GM12801 (cell line): ENCODE data around the gene STARD3.

ENCODE experiments used
- TF ChIP-seq, protein P1 (sequence below): IDR thresholded peaks from one replicate; pipeline ENCODE4 v1.5.1; 2011; ENCODE audit warnings: control low read depth; ENCODE audit not compliant: insufficient read length; ENCODE audit errors: extremely low read depth

Gene STARD3

DNA sequence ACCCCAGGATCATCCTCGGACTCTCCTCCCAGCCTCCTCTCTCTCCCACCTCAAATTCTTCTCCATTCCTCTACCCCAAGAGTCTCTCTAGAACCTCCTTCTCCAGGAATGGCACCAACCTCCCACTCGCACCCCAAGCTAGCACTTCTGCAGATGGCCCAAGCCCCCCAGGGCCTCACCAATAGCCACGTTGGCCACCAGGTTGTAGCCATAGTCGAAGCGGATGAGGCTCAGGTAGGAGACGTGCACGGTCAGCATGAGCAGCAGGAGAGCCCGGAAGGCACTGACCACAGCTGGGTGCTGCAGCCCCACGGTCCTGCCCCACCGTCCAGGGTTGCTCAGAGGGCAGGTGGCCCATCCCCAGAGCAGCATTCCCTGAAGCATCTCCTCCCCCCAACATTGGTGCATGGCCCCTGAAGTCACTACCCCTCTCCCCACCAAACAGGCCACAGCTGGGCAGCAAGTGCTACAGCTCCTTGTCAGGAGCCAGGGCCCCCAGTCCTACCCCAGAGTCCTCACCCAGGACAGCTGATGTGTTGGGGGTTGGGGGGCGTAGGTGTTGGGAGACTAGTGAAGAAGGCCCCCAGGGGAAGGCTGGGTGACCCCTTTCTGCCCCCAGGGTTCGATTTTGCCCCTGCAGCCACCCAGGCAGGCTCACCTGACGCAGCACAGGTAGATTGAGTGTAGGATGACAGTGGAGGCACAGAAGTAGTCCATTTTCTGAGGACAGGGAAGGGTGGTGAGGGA lies 36.6 kb downstream of the STARD3 start:
- TF ChIP-seq, protein P1, sequence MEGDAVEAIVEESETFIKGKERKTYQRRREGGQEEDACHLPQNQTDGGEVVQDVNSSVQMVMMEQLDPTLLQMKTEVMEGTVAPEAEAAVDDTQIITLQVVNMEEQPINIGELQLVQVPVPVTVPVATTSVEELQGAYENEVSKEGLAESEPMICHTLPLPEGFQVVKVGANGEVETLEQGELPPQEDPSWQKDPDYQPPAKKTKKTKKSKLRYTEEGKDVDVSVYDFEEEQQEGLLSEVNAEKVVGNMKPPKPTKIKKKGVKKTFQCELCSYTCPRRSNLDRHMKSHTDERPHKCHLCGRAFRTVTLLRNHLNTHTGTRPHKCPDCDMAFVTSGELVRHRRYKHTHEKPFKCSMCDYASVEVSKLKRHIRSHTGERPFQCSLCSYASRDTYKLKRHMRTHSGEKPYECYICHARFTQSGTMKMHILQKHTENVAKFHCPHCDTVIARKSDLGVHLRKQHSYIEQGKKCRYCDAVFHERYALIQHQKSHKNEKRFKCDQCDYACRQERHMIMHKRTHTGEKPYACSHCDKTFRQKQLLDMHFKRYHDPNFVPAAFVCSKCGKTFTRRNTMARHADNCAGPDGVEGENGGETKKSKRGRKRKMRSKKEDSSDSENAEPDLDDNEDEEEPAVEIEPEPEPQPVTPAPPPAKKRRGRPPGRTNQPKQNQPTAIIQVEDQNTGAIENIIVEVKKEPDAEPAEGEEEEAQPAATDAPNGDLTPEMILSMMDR = no peak

DNA sequence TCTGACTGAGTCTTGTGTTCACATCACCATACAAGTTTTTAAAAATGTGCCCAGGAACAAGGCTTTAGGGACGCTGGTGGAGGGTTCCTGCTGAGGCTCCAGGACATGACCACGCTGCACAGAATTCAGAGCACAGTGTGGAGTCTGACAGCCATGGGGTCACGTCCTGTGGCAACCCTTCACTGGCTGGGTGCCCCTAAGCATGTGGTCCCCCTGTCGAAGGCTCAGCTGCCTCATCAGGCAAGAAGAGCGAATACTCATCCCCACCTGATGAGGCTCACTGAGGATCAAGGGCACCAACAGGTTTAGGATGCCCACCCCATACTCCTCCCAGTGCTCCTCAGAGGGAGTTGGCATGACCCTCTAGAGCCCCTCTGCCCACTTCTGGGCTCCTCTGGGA lies 37.2 kb downstream of the STARD3 start:
- TF ChIP-seq, protein P1 = no peak

DNA sequence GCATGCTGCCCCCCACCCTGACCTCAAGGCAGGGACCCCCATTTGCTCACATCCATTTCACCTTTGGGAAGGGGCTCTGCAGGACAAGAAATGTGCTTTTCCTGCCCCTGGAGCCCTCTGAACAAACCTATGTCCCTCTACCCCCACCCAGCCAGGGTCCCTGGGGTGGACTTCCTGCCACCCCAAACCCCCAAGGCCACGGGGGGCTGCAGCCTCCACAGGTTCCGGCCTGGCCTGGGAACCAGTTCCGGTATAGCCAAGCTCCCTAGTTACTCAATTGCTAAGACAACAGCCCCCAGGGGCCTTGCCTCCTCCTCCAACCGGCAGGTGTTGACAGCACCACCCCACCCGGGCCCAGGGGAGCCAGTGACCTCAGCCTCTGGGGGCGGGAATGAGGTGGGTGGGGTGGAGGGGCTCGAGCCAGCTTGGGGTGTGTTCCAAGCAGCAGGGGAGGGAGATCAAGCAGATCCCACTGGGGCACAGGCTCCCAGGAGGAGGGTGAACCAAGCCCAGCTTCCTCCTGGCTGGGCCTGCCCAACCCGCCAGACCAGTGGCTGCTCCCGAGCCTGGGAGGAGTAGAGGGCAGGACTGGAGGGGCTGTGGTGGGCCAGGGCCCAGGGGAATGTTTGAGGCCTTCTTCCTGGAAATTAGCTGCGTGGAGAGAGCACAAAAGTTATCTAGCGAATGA lies 37.9 kb downstream of the STARD3 start:
- TF ChIP-seq, protein P1 = no peak

DNA sequence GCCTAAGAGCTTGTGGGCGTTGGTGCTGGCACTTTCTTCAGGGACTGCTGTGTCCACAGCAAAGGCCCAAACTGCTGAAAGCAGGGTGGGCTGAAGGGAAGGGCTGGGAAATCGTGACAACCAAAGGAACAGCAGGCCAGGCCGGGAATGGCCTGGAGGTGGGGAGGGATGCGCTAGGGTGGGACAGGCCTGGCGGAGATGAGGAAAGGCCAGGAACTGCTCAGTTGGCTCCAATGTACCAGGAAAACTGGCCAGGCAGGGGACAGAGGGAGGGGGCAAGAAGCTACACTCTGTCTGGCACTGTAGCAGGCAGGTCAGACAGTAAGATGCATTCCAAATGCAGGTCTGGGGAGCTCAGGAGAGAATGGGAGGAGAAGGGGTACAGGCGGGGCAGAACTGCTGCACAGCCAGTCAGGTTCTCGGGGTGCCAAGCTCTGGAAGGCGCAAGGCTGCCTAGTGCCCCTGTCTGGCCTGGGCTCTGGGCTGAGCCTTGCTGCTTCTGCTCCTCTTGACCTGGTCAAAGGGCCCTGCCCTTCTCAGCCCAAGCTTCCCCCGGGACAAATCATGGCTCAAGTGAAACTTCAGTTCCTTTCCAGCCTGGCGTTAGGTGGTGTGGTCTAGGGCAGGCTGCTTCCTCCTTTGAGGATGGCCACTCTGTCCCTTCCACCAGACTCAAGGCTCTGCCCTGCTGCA lies 38.6 kb downstream of the STARD3 start:
- TF ChIP-seq, protein P1 = no peak

DNA sequence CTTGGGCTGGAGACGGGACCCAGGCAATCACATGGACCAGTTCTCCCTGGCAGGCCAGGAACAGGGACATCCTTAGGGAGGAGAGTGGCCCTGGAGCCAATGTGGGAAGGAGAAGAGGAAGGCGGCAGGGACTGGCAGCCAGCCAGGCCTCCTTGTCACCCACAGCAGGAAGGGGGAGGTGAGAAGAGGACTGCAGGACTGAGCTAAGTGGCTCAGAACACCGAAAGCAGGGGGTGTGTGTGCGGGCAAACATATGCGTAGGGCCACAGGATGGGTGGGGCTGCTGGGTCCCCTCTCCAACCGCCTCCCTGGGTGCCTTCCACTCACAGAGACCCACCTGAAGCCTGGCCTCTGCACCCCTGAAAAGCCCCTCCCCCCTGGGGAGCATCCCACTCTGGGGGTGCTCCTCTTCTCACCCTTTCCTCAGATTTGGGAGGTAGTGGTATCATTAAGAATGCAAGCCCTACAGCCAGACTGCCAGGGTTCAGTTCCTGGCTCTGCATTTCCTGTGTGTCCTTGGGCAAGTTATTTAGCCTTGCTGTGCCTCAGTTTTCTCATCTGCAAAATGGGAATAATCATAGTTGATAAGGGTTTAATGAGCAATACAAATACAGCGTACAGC lies 39.4 kb downstream of the STARD3 start:
- TF ChIP-seq, protein P1 = no peak

DNA sequence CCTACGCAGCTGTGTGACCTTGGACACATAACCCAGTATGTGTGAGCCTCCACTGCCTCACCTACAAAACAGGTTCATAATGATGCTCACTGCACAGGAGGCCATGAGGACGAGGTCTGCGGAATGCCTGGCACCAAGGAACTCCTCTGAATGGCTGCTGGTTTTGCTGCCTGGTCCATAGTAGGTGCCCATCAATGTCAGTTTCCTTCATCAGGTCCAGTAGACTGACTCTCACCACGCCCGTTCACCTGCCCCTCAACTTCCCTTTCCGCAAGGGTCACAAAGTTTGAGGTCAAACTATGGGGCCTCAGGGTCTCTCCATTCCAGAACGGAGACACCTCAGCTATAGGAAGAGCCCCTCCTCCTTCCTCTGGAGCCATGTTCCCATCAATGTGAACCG lies 40.1 kb downstream of the STARD3 start:
- TF ChIP-seq, protein P1 = no peak

DNA sequence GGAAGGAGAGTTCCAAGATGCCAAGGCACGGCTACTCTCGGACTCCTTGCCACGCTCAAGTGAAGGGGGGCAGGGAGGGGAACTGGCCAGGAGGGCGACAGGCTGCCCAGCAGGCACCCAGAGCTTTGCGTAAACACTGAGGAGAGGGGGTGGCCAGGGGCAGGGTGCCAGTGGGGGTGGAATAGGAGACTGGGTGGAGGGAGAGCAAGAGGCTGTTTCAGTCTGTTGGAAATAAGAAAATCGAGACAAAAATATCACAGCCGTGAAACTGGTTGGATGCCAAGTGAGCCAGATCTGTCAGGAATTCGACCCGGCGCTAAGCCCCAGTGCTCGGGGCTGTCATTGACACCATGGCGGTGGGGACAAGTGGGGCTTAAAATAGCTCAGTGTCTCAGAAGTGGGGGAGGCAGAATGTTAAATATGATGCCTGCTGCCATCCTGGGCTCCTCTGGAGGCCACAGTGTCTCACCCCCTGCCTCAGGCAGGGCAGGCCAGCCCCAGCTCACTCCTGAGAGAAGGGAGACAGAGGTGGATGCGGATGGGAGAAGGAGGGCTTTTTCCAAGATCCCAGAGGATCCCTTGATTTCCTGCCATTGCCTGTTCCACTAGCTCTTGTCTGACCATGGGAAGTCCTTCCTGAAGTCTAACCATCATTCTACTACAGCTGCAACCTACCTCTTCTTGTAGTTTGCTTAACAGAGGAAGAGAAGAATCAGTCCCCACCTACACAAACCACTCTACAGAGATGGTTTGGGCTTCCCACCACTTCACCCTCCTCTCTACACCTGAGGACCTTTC lies 40.8 kb downstream of the STARD3 start:
- TF ChIP-seq, protein P1 = no peak
